ENCODE results near the gene ROPN1L. TPM values are rescaled to one million over a fixed set of nuclear protein-coding genes. Genes with fewer than 3 reads are reported as not detected.

Gene ROPN1L
- total and polyA plus RNA-seq, 2 of the 4 experiments (the other 2 are of a cell fraction): 0.34 to 0.36 TPM

GRCh38 chr5:10490927-10491672 is 49.4 kb downstream of the ROPN1L start (continued):
- no peak for TF ChIP-seq CHD1 (IDR thresholded peaks at IDR 0.05; ENCODE audit: low read depth, low read length)

- Histone ChIP-seq H2BK20ac (ENCODE audit: low read depth, low read length) (no peak overlapping the region), H3K27ac (ENCODE audit: insufficient read depth, low read length) (no peak overlapping the region), H2AK9ac (replicated peaks; ENCODE audit: low read depth, low read length, poor library complexity) (no peak overlapping the region), H2AFZ (replicated peaks; ENCODE audit: low read length, poor library complexity) (no peak overlapping the region), H4K8ac (ENCODE audit: low read depth in 2 of 2, low read length in 2 of 2) (no peak overlapping the region), H3K4me2 (ENCODE audit: low read depth, low read length) (no peak overlapping the region), H3K9me1 (ENCODE audit: insufficient read depth, low read length) (peaks cover 6% of the 10 kb centered on the region; the same call in 1 of the 2 replicates), H3K27me3 (ENCODE audit: control insufficient read depth, insufficient read depth, low read length) (0 out of 2 replicates have a peak, but pooled peaks cover 2% of the 10 kb centered on the region), H3K4me3 (ENCODE audit: insufficient read depth, low read depth, low read length) (no peak overlapping the region), H2BK5ac (ENCODE audit: low read depth, low read length, poor library complexity, severe bottlenecking) (no peak overlapping the region), H3K79me1 (ENCODE audit: low read depth in 1 of 2, low read length in 2 of 2) (no peaks in the 10 kb centered on the region), H2AK5ac (ENCODE audit: low read depth, low read length) (no peak overlapping the region), H3K9ac (ENCODE audit: low read depth, low read length) (no peak overlapping the region), H4K91ac (ENCODE audit: insufficient read depth, low read depth, low read length) (no peak overlapping the region), H2BK120ac (ENCODE audit: low read depth, low read length) (no peak overlapping the region), H3K23ac (ENCODE audit: low read depth, low read length) (no peak overlapping the region), H3K56ac (ENCODE audit: extremely low read depth, insufficient read depth, low read length) (no peak overlapping the region), H3K4me1 (ENCODE audit: control insufficient read depth, insufficient read depth, low read length) (peaks cover 6% of the 10 kb centered on the region), H2BK15ac (ENCODE audit: low read depth, low read length) (no peak overlapping the region), H3K9me3 (ENCODE audit: control insufficient read depth, insufficient read depth, low read length) (peaks cover 7% of the 10 kb centered on the region; the same call in 1 of the 2 replicates), H4K5ac (ENCODE audit: low read depth, low read length) (no peak overlapping the region), H4K20me1 (ENCODE audit: insufficient read depth, low read length) (no peaks in the 10 kb centered on the region), H3K36me3 (ENCODE audit: control insufficient read depth, insufficient read depth, low read length) (no peaks in the 10 kb centered on the region), H3K4ac (ENCODE audit: low read depth, low read length) (no peak overlapping the region; the same call in 1 of the 2 replicates), H3K14ac (replicated peaks; ENCODE audit: low read depth, low read length) (no peak overlapping the region), H3K18ac (ENCODE audit: low read depth, low read length) (no peak overlapping the region)
- no peak for TF ChIP-seq BHLHE40 (IDR thresholded peaks at IDR 0.05; ENCODE audit: low read depth, low read length)
- CTCF ChIA-PET: no interaction called here
- BruUV-seq (replicated peaks): no TSS peak
- DNase-seq: no peak
- WGBS, 2 experiments (ENCODE audit: extremely low coverage in 2 of 2, insufficient read length in 1 of 2): 97% methylated on average over 6 of the region's 9 CpGs; no CpG with 5 or more reads in 1 of the 2 experiments
- no peak for ATAC-seq (ENCODE audit: low read depth)
- dilution Hi-C loops (cut with HindIII; ENCODE audit: low sequenced_read_pairs, unreplicated experiment) (no loop called here), intact Hi-C loops (cut with micrococcal nuclease) (no loop called here), in situ Hi-C loops (cut with MboI; ENCODE audit: low sequenced_read_pairs) (no loop called here)
- POLR2A ChIA-PET (ENCODE audit: unreplicated experiment): no interaction called here
Measured at GRCh38 chr5:10491673-10492026, 50.0 kb downstream of the ROPN1L start.
